OCI-M2 (cell line): ENCODE measurements around the gene DGKG.

Experiments used
- DNase-seq: peaks from one replicate; lab custom pipeline; 2025; ENCODE audit not compliant: unreplicated experiment; lab: John Stamatoyannopoulos, UW

Gene DGKG

GRCh38 chr3:186361762-186362536, at the start of gene DGKG:
TSS of gene DGKG (minus strand) at chr3:186362234. CDS start at chr3:186320459, 41,775 bp downstream.
- DNase-seq: no peak

- DNase-seq: no peak
Observed at GRCh38 chr3:186411089-186411488, 49.1 kb upstream of the DGKG start.

GRCh38 chr3:186406669-186407635, 44.9 kb upstream of the DGKG start:
- DNase-seq: no peak

- DNase-seq: no peak
Observed at GRCh38 chr3:186401556-186401955, 39.5 kb upstream of the DGKG start.

GRCh38 chr3:186400662-186401061, 38.6 kb upstream of the DGKG start:
- no peak for DNase-seq

GRCh38 chr3:186400026-186400425, 38.0 kb upstream of the DGKG start:
- DNase-seq: no peak

GRCh38 chr3:186394566-186395217, 32.7 kb upstream of the DGKG start:
- DNase-seq: no peak

GRCh38 chr3:186386883-186387560, 25.0 kb upstream of the DGKG start:
- DNase-seq: no peak

GRCh38 chr3:186385856-186386602, 24.0 kb upstream of the DGKG start:
- no peak for DNase-seq

- DNase-seq: no peak
Observed at GRCh38 chr3:186383026-186383993, 21.3 kb upstream of the DGKG start.

GRCh38 chr3:186382217-186382885, 20.3 kb upstream of the DGKG start:
- no peak for DNase-seq

GRCh38 chr3:186381424-186382216, 19.6 kb upstream of the DGKG start:
- DNase-seq: no peak

- no peak for DNase-seq
Observed at GRCh38 chr3:186380622-186381380, 18.8 kb upstream of the DGKG start.

GRCh38 chr3:186375443-186375842, 13.4 kb upstream of the DGKG start:
- DNase-seq: no peak

- DNase-seq: no peak
Observed at GRCh38 chr3:186374376-186374775, 12.3 kb upstream of the DGKG start.

GRCh38 chr3:186369217-186369616, 7.2 kb upstream of the DGKG start:
- DNase-seq: no peak

- DNase-seq: no peak
Observed at GRCh38 chr3:186368717-186369116, 6.7 kb upstream of the DGKG start.
